Measurements from ENCODE around the gene ROR2.
"Not testable (repeated sequence)": the region's sequence is repeated elsewhere in the genome, so short reads cannot be mapped to it uniquely, and the experiment has no call there.

The ROR2 gene

GRCh38 chr9:91547081-91547480 is 402.9 kb downstream of the ROR2 start:
- Histone ChIP-seq H3K27ac (no peak overlapping the region), H3K4me3 (no peak overlapping the region), H3K36me3 (ENCODE audit: insufficient read depth, low read length) (no peaks in the 10 kb centered on the region), H3K9ac (ENCODE audit: insufficient read length) (no peak overlapping the region), H3K9me3 (ENCODE audit: low read depth, low read length) (no peaks in the 10 kb centered on the region)
- TF ChIP-seq EZH2 (IDR thresholded peaks at IDR 0.05) (no peak), POLR2AphosphoS5 (IDR thresholded peaks at IDR 0.05; ENCODE audit: borderline replicate concordance, low read depth, low read length) (no peak), FOXP2 (optimal IDR thresholded peaks at IDR 0.05; ENCODE audit: control extremely low read depth, extremely low read length, insufficient read depth) (no peak)
- DNase-seq (ENCODE audit: low read depth, low spot score): no peak

GRCh38 chr9:91546574-91546973 is 403.5 kb downstream of the ROR2 start:
- Histone ChIP-seq H3K9ac (ENCODE audit: insufficient read length) (no peak overlapping the region), H3K9me3 (ENCODE audit: low read depth, low read length) (no peaks in the 10 kb centered on the region), H3K27ac (no peak overlapping the region), H3K4me3 (no peak overlapping the region), H3K36me3 (ENCODE audit: insufficient read depth, low read length) (no peaks in the 10 kb centered on the region)
- DNase-seq (ENCODE audit: low read depth, low spot score): no peak
- TF ChIP-seq POLR2AphosphoS5 (IDR thresholded peaks at IDR 0.05; ENCODE audit: borderline replicate concordance, low read depth, low read length) (no peak), FOXP2 (optimal IDR thresholded peaks at IDR 0.05; ENCODE audit: control extremely low read depth, extremely low read length, insufficient read depth) (no peak), EZH2 (IDR thresholded peaks at IDR 0.05) (no peak)

GRCh38 chr9:91541734-91542133 is 408.3 kb downstream of the ROR2 start:
- no peaks in the 10 kb centered on the region for H3K36me3 ChIP-seq (ENCODE audit: insufficient read depth, low read length)
- H3K9me3 ChIP-seq (ENCODE audit: low read depth, low read length): no peaks in the 10 kb centered on the region
- no peak for DNase-seq (ENCODE audit: low read depth, low spot score)
- H3K9ac ChIP-seq (ENCODE audit: insufficient read length): no peak overlapping the region
- H3K27ac ChIP-seq: no peak overlapping the region
- TF ChIP-seq POLR2AphosphoS5 (IDR thresholded peaks at IDR 0.05; ENCODE audit: borderline replicate concordance, low read depth, low read length): no peak
- TF ChIP-seq FOXP2 (optimal IDR thresholded peaks at IDR 0.05; ENCODE audit: control extremely low read depth, extremely low read length, insufficient read depth): no peak
- no peak for TF ChIP-seq EZH2 (IDR thresholded peaks at IDR 0.05)
- no peak overlapping the region for H3K4me3 ChIP-seq

GRCh38 chr9:91540506-91540905 is 409.5 kb downstream of the ROR2 start:
- not testable (repeated sequence) for H3K36me3 ChIP-seq (ENCODE audit: insufficient read depth, low read length); H3K27ac ChIP-seq; DNase-seq (ENCODE audit: low read depth, low spot score); H3K9me3 ChIP-seq (ENCODE audit: low read depth, low read length); H3K4me3 ChIP-seq; H3K9ac ChIP-seq (ENCODE audit: insufficient read length)

GRCh38 chr9:91536211-91536691 is 413.8 kb downstream of the ROR2 start:
- Histone ChIP-seq H3K9ac (ENCODE audit: insufficient read length) (no peak overlapping the region), H3K27ac (no peak overlapping the region), H3K4me3 (no peak overlapping the region), H3K9me3 (ENCODE audit: low read depth, low read length) (no peaks in the 10 kb centered on the region), H3K36me3 (ENCODE audit: insufficient read depth, low read length) (no peaks in the 10 kb centered on the region)
- no peak for TF ChIP-seq FOXP2 (optimal IDR thresholded peaks at IDR 0.05; ENCODE audit: control extremely low read depth, extremely low read length, insufficient read depth)
- no peak for DNase-seq (ENCODE audit: low read depth, low spot score)

GRCh38 chr9:91534374-91534773 is 415.7 kb downstream of the ROR2 start:
- TF ChIP-seq POLR2AphosphoS5 (IDR thresholded peaks at IDR 0.05; ENCODE audit: borderline replicate concordance, low read depth, low read length): no peak
- no peak for TF ChIP-seq EZH2 (IDR thresholded peaks at IDR 0.05)
- TF ChIP-seq FOXP2 (optimal IDR thresholded peaks at IDR 0.05; ENCODE audit: control extremely low read depth, extremely low read length, insufficient read depth): no peak
- Histone ChIP-seq H3K9ac (ENCODE audit: insufficient read length) (no peak overlapping the region), H3K27ac (no peak overlapping the region), H3K9me3 (ENCODE audit: low read depth, low read length) (no peaks in the 10 kb centered on the region), H3K36me3 (ENCODE audit: insufficient read depth, low read length) (no peaks in the 10 kb centered on the region), H3K4me3 (no peak overlapping the region)
- DNase-seq (ENCODE audit: low read depth, low spot score): no peak

- Histone ChIP-seq H3K27ac (no peak overlapping the region), H3K9ac (ENCODE audit: insufficient read length) (no peak overlapping the region), H3K9me3 (ENCODE audit: low read depth, low read length) (no peaks in the 10 kb centered on the region), H3K36me3 (ENCODE audit: insufficient read depth, low read length) (no peaks in the 10 kb centered on the region), H3K4me3 (no peak overlapping the region)
- DNase-seq (ENCODE audit: low read depth, low spot score): no peak
- no peak for TF ChIP-seq FOXP2 (optimal IDR thresholded peaks at IDR 0.05; ENCODE audit: control extremely low read depth, extremely low read length, insufficient read depth)
- no peak for TF ChIP-seq EZH2 (IDR thresholded peaks at IDR 0.05)
- TF ChIP-seq POLR2AphosphoS5 (IDR thresholded peaks at IDR 0.05; ENCODE audit: borderline replicate concordance, low read depth, low read length): no peak
Measured at GRCh38 chr9:91533382-91533781, 416.6 kb downstream of the ROR2 start.

- no peak overlapping the region for H3K9ac ChIP-seq (ENCODE audit: insufficient read length)
- no peak for DNase-seq (ENCODE audit: low read depth, low spot score)
- no peak overlapping the region for H3K4me3 ChIP-seq
- no peaks in the 10 kb centered on the region for H3K36me3 ChIP-seq (ENCODE audit: insufficient read depth, low read length)
- TF ChIP-seq EZH2 (IDR thresholded peaks at IDR 0.05) (no peak), FOXP2 (optimal IDR thresholded peaks at IDR 0.05; ENCODE audit: control extremely low read depth, extremely low read length, insufficient read depth) (no peak), POLR2AphosphoS5 (IDR thresholded peaks at IDR 0.05; ENCODE audit: borderline replicate concordance, low read depth, low read length) (no peak)
- no peaks in the 10 kb centered on the region for H3K9me3 ChIP-seq (ENCODE audit: low read depth, low read length)
- H3K27ac ChIP-seq: no peak overlapping the region
Measured at GRCh38 chr9:91532325-91532724, 417.7 kb downstream of the ROR2 start.

- DNase-seq (ENCODE audit: low read depth, low spot score): no peak
- no peak for TF ChIP-seq EZH2 (IDR thresholded peaks at IDR 0.05)
- no peak for TF ChIP-seq FOXP2 (optimal IDR thresholded peaks at IDR 0.05; ENCODE audit: control extremely low read depth, extremely low read length, insufficient read depth)
- no peak for TF ChIP-seq POLR2AphosphoS5 (IDR thresholded peaks at IDR 0.05; ENCODE audit: borderline replicate concordance, low read depth, low read length)
- H3K36me3 ChIP-seq (ENCODE audit: insufficient read depth, low read length): no peaks in the 10 kb centered on the region
- H3K27ac ChIP-seq: no peak overlapping the region
- no peak overlapping the region for H3K4me3 ChIP-seq
- no peak overlapping the region for H3K9ac ChIP-seq (ENCODE audit: insufficient read length)
- H3K9me3 ChIP-seq (ENCODE audit: low read depth, low read length): no peaks in the 10 kb centered on the region
Measured at GRCh38 chr9:91530829-91531228, 419.2 kb downstream of the ROR2 start.

Data from SK-N-MC (cell line).